ENCODE results near the gene RABGAP1L.

- no peak for TF ChIP-seq CTCF (IDR thresholded peaks at IDR 0.05)
- no peak for TF ChIP-seq POLR2A (IDR thresholded peaks at IDR 0.05)
Observed at GRCh38 chr1:174244017-174244416, 84.7 kb downstream of the RABGAP1L start.
